IMR-90 (cell line): Measurements from ENCODE around the gene ZBTB4. TPM values are rescaled to one million over a fixed set of nuclear protein-coding genes. Genes with fewer than 3 reads are reported as not detected.

Source experiments
- ATAC-seq: fragments of 200-7000 bp; cut with Tn5 transposase; 2 replicates; pipeline ENCODE4 v1.9.1; 2020; ENCODE audit warnings: low read depth, mild to moderate bottlenecking, moderate library complexity
- BruUV-seq: library from RNA; stranded (reverse); fragments of 400-500 nt; replicated peaks from 2 replicates; lab custom pipeline; 2021; lab: Mats Ljungman, UMichigan
- CTCF ChIA-PET: fragments of 300-600 bp; formaldehyde crosslinking; extraction: SDS; loops from one replicate; lab custom pipeline; 2021; ENCODE audit warnings: antibody characterized with exemption; lab: Yijun Ruan, JAX
- POLR2A ChIA-PET: fragments of 300-600 bp; sonication (Branson Sonifier 250); formaldehyde crosslinking; loops from one replicate; lab custom pipeline; 2022; ENCODE audit warnings: antibody characterized with exemption; ENCODE audit not compliant: unreplicated experiment; lab: Charles Lee
- DNase-seq: peaks from one replicate; pipeline ENCODE4 v3.0.0; 2013
- H2AFZ ChIP-seq: replicated peaks from 2 replicates; pipeline ENCODE3; 2013; ENCODE audit warnings: low read length, mild to moderate bottlenecking; ENCODE audit not compliant: poor library complexity
- H2AK5ac ChIP-seq: 2 replicates; pipeline ENCODE4 v1.6.1; 2013; ENCODE audit warnings: low read depth, low read length, inconsistent platforms
- H2AK9ac ChIP-seq: replicated peaks from 2 replicates; pipeline ENCODE3; 2013; ENCODE audit warnings: mild to moderate bottlenecking, low read depth, low read length, moderate library complexity; ENCODE audit not compliant: poor library complexity
- H2BK120ac ChIP-seq: 2 replicates; pipeline ENCODE4 v1.6.1; 2013; ENCODE audit warnings: low read depth, low read length, inconsistent platforms
- H2BK15ac ChIP-seq: 3 replicates; pipeline ENCODE4 v1.6.1; 2013; ENCODE audit warnings: low read depth, low read length, inconsistent platforms
- H2BK20ac ChIP-seq: 2 replicates; pipeline ENCODE4 v1.6.1; 2013; ENCODE audit warnings: low read depth, mild to moderate bottlenecking, inconsistent platforms, low read length, moderate library complexity
- H2BK5ac ChIP-seq: 2 replicates; pipeline ENCODE4 v1.6.1; 2013; ENCODE audit warnings: mild to moderate bottlenecking, low read depth, low read length, inconsistent platforms; ENCODE audit not compliant: poor library complexity, severe bottlenecking
- H3K14ac ChIP-seq: replicated peaks from 2 replicates; pipeline ENCODE4 v1.6.1; 2013; ENCODE audit warnings: low read depth, low read length, inconsistent platforms
- H3K18ac ChIP-seq: 2 replicates; pipeline ENCODE4 v1.6.1; 2013; ENCODE audit warnings: low read depth, low read length, control low read depth
- H3K23ac ChIP-seq: 2 replicates; pipeline ENCODE4 v1.6.1; 2013; ENCODE audit warnings: low read depth, low read length, inconsistent platforms
- H3K27ac ChIP-seq: 2 replicates; pipeline ENCODE4 v1.5.1; 2013; ENCODE audit warnings: mild to moderate bottlenecking, control low read depth, low read length; ENCODE audit not compliant: insufficient read depth
- H3K27me3 ChIP-seq: 2 replicates; pipeline ENCODE4 v1.6.1; 2013; ENCODE audit warnings: low read length; ENCODE audit not compliant: control insufficient read depth, insufficient read depth
- H3K36me3 ChIP-seq: 2 replicates; pipeline ENCODE4 v1.6.1; 2013; ENCODE audit warnings: low read length, mixed read lengths; ENCODE audit not compliant: control insufficient read depth, insufficient read depth
- H3K4ac ChIP-seq: 2 replicates; pipeline ENCODE4 v1.6.1; 2013; ENCODE audit warnings: low read depth, low read length, inconsistent platforms
- H3K4me1 ChIP-seq: 2 replicates; pipeline ENCODE4 v1.6.1; 2013; ENCODE audit warnings: low read length, mixed read lengths; ENCODE audit not compliant: control insufficient read depth, insufficient read depth
- H3K4me2 ChIP-seq: 2 replicates; pipeline ENCODE4 v1.6.1; 2013; ENCODE audit warnings: low read depth, mild to moderate bottlenecking, control low read depth, low read length, moderate library complexity
- H3K4me3 ChIP-seq: 2 replicates; pipeline ENCODE4 v1.5.1; 2013; ENCODE audit warnings: low read depth, mild to moderate bottlenecking, control low read depth, low read length, moderate library complexity; ENCODE audit not compliant: insufficient read depth
- H3K56ac ChIP-seq: 2 replicates; pipeline ENCODE4 v1.6.1; 2013; ENCODE audit warnings: low read length, inconsistent platforms; ENCODE audit not compliant: insufficient read depth; ENCODE audit errors: extremely low read depth
- H3K79me1 ChIP-seq, 2 experiments: 2 replicates each; pipeline ENCODE4 v1.6.1; 2013; ENCODE audit warnings: low read length in 2 of 2, inconsistent platforms in 1 of 2, low read depth in 1 of 2
- H3K9ac ChIP-seq: 2 replicates; pipeline ENCODE4 v1.6.1; 2013; ENCODE audit warnings: low read depth, low read length, control low read depth
- H3K9me1 ChIP-seq: 2 replicates; pipeline ENCODE4 v1.6.1; 2013; ENCODE audit warnings: low read length, inconsistent platforms; ENCODE audit not compliant: insufficient read depth
- H3K9me3 ChIP-seq: 2 replicates; pipeline ENCODE4 v1.6.1; 2013; ENCODE audit warnings: low read length; ENCODE audit not compliant: control insufficient read depth, insufficient read depth
- H4K20me1 ChIP-seq: 2 replicates; pipeline ENCODE4 v1.6.1; 2013; ENCODE audit warnings: low read length, inconsistent platforms; ENCODE audit not compliant: insufficient read depth
- H4K5ac ChIP-seq: 2 replicates; pipeline ENCODE4 v1.6.1; 2013; ENCODE audit warnings: mild to moderate bottlenecking, low read depth, low read length, control low read depth
- H4K8ac ChIP-seq, 2 experiments: 2 replicates each; pipeline ENCODE4 v1.6.1; 2013; ENCODE audit warnings: low read depth in 2 of 2, low read length in 2 of 2, control low read depth in 1 of 2, inconsistent platforms in 1 of 2
- H4K91ac ChIP-seq: 2 replicates; pipeline ENCODE4 v1.6.1; 2013; ENCODE audit warnings: low read depth, low read length, inconsistent platforms; ENCODE audit not compliant: insufficient read depth
- BHLHE40 ChIP-seq: fragments of 150-350 bp; IDR thresholded peaks from 2 replicates; pipeline ENCODE4 v1.6.1; 2016; ENCODE audit warnings: mild to moderate bottlenecking, low read depth, low read length
- CEBPB ChIP-seq: IDR thresholded peaks from 2 replicates; pipeline ENCODE4 v1.6.1; 2012; ENCODE audit warnings: low read depth, low read length, improper control_type of control experiment
- CHD1 ChIP-seq: IDR thresholded peaks from 2 replicates; pipeline ENCODE4 v1.6.1; 2012; ENCODE audit warnings: low read depth, low read length, improper control_type of control experiment
- FOS ChIP-seq: fragments of 150-350 bp; IDR thresholded peaks from 2 replicates; pipeline ENCODE4 v1.6.1; 2016; ENCODE audit warnings: low read depth, low read length
- MAFK ChIP-seq: IDR thresholded peaks from 2 replicates; pipeline ENCODE4 v1.6.1; 2012; ENCODE audit warnings: low read depth, low read length, improper control_type of control experiment
- MAZ ChIP-seq: IDR thresholded peaks from 2 replicates; pipeline ENCODE4 v1.6.1; 2012; ENCODE audit warnings: low read depth, mild to moderate bottlenecking, low read length, improper control_type of control experiment, moderate library complexity, borderline replicate concordance
- MXI1 ChIP-seq: IDR thresholded peaks from 2 replicates; pipeline ENCODE4 v1.6.1; 2012; ENCODE audit warnings: low read depth, mild to moderate bottlenecking, low read length, moderate library complexity, borderline replicate concordance
- NFE2L2 ChIP-seq: fragments of 150-350 bp; IDR thresholded peaks from 2 replicates; pipeline ENCODE4 v1.6.1; 2016; ENCODE audit warnings: low read depth, mild to moderate bottlenecking, low read length
- POLR2A ChIP-seq: IDR thresholded peaks from 2 replicates; pipeline ENCODE4 v1.6.1; 2012; ENCODE audit warnings: mild to moderate bottlenecking, low read depth, low read length
- RAD21 ChIP-seq: IDR thresholded peaks from 2 replicates; pipeline ENCODE4 v1.6.1; 2012; ENCODE audit warnings: low read length, improper control_type of control experiment
- RCOR1 ChIP-seq: IDR thresholded peaks from 2 replicates; pipeline ENCODE4 v1.6.1; 2012; ENCODE audit warnings: mild to moderate bottlenecking, low read length, improper control_type of control experiment; ENCODE audit not compliant: insufficient replicate concordance
- RFX5 ChIP-seq: IDR thresholded peaks from 2 replicates; pipeline ENCODE4 v1.8.0; 2012; ENCODE audit warnings: low read depth, mild to moderate bottlenecking, low read length, moderate library complexity
- SMC3 ChIP-seq: fragments of 150-350 bp; IDR thresholded peaks from 2 replicates; pipeline ENCODE4 v1.6.1; 2016; ENCODE audit warnings: low read depth, mild to moderate bottlenecking, antibody characterized with exemption, low read length, moderate library complexity
- whole genome bisulfite sequencing, 2 experiments: methylation state at CpG; one replicate each; pipeline versions ENCODE4 v1.1.5 to v1.1.7; 2013; ENCODE audit warnings: missing lambda C conversion rate in 2 of 2; ENCODE audit not compliant: insufficient read length in 1 of 2; ENCODE audit errors: extremely low coverage in 2 of 2; 5-methylcytosine and 5-hydroxymethylcytosine counted together
- dilution Hi-C: fragments of 300-500 bp; cut with HindIII; formaldehyde crosslinking; loops from one replicate; pipeline ENCODE4 v1.14.3; 2018; ENCODE audit warnings: low sequenced_read_pairs; ENCODE audit not compliant: unreplicated experiment
- in situ Hi-C: fragments of 300-500 bp; cut with MboI; formaldehyde crosslinking; loops from 3 replicates; pipeline ENCODE4 v1.14.3; 2019; ENCODE audit warnings: low sequenced_read_pairs, inconsistent platforms, mixed read lengths
- intact Hi-C: fragments of 100-400 bp; cut with micrococcal nuclease; formaldehyde crosslinking; loops from 2 replicates; pipeline ENCODE4 v1.10.0; 2022
- polyA plus RNA-seq, 3 experiments: library from polyadenylated mRNA; depleted of rRNA; stranded (reverse); fragments of >200 nt; gene quantifications; 2 replicates each; pipeline ENCODE4 v1.2.3, GENCODE V29; 2012; ENCODE audit warnings: low replicate concordance in 1 of 3
- total RNA-seq: library from RNA; depleted of rRNA; stranded (reverse); fragments of >200 nt; gene quantifications from 2 replicates; pipeline ENCODE4 v1.2.3, GENCODE V29; 2012
- TF ChIP-seq, protein P1 (sequence below): conservative IDR thresholded peaks from 2 replicates; pipeline ENCODE4 v1.5.1; 2012; ENCODE audit warnings: mild to moderate bottlenecking, low read depth, low read length, improper control_type of control experiment
- TF ChIP-seq, protein P2 (sequence below): fragments of 150-350 bp; IDR thresholded peaks from 2 replicates; pipeline ENCODE4 v1.6.1; 2017; ENCODE audit warnings: mild to moderate bottlenecking, antibody characterized with exemption, low read length, low read depth
- TF ChIP-seq, protein P3 (sequence below): fragments of 150-350 bp; IDR thresholded peaks from 2 replicates; pipeline ENCODE4 v1.6.1; 2016; ENCODE audit warnings: low read depth, mild to moderate bottlenecking, low read length, moderate library complexity, borderline replicate concordance

The ZBTB4 gene
- total and polyA plus RNA-seq, 2 of the 4 experiments (the other 2 are of a cell fraction) = 6.3 to 20.3 TPM

DNA sequence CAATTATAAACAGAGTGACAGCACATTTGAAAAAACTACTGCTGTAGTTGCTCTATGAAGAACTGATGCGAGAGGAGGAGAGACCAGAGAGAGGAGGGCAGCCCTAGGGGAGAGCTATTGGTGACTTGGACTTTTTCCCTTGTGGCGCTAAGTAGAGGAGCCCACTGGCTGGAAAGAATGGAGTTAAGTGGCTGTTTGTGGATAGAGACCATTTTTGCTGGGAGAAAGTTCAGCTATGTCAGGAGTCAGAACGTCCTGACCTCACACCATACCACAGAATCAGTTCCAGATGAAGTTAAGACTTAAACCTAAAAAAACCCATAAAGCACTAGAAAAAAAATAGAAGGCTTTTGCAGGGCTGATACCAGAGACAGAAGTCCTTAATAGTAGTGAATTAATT lies 6.8 kb upstream of the ZBTB4 start:
- no peak overlapping the region for H2BK5ac ChIP-seq
- ATAC-seq = no peak
- no peak overlapping the region for H4K5ac ChIP-seq
- no peaks in the 10 kb centered on the region for H3K27me3 ChIP-seq
- peak; percentile 50 for DNase-seq
- ChIA-PET POLR2A (no interaction called here), CTCF (interaction anchor here (0.7 to 1.2 kb wide), 2 partner anchors 10 to 49 kb away, joined by 3 read pairs; no protein-coding TSS in a partner anchor)
- no peak overlapping the region for H2BK15ac ChIP-seq
- peaks cover 6% of the 10 kb centered on the region; the same call in 1 of the 2 replicates for H3K9me1 ChIP-seq
- 20% methylated on average over 1 of the region's 3 CpGs; no CpG with 5 or more reads in 1 of the 2 experiments for WGBS, 2 experiments
- H3K4me1 ChIP-seq = peaks cover 11% of the 10 kb centered on the region
- no peaks in the 10 kb centered on the region for H3K9me3 ChIP-seq
- H2BK20ac ChIP-seq = no peak overlapping the region
- peaks cover 0 to 64% of the 10 kb centered on the region in 2 experiments; a peak in 2 of 4 replicates for H3K79me1 ChIP-seq
- peak overlapping the region; percentile 95 for H3K4me2 ChIP-seq
- no peak overlapping the region for H3K18ac ChIP-seq
- H3K14ac ChIP-seq = peak overlapping the region; percentile 5; the same call in 1 of the 2 replicates
- no peak for TF ChIP-seq POLR2A
- TF ChIP-seq, protein P1, sequence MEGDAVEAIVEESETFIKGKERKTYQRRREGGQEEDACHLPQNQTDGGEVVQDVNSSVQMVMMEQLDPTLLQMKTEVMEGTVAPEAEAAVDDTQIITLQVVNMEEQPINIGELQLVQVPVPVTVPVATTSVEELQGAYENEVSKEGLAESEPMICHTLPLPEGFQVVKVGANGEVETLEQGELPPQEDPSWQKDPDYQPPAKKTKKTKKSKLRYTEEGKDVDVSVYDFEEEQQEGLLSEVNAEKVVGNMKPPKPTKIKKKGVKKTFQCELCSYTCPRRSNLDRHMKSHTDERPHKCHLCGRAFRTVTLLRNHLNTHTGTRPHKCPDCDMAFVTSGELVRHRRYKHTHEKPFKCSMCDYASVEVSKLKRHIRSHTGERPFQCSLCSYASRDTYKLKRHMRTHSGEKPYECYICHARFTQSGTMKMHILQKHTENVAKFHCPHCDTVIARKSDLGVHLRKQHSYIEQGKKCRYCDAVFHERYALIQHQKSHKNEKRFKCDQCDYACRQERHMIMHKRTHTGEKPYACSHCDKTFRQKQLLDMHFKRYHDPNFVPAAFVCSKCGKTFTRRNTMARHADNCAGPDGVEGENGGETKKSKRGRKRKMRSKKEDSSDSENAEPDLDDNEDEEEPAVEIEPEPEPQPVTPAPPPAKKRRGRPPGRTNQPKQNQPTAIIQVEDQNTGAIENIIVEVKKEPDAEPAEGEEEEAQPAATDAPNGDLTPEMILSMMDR = no peak
- no peak for TF ChIP-seq MAFK
- TF ChIP-seq, protein P2, sequence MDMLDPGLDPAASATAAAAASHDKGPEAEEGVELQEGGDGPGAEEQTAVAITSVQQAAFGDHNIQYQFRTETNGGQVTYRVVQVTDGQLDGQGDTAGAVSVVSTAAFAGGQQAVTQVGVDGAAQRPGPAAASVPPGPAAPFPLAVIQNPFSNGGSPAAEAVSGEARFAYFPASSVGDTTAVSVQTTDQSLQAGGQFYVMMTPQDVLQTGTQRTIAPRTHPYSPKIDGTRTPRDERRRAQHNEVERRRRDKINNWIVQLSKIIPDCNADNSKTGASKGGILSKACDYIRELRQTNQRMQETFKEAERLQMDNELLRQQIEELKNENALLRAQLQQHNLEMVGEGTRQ = no peak
- TF ChIP-seq RFX5 = no peak
- TF ChIP-seq RCOR1 = no peak
- TF ChIP-seq RAD21 = no peak
- no peak for TF ChIP-seq MXI1
- TF ChIP-seq CEBPB = no peak
- no peak for TF ChIP-seq MAZ
- TF ChIP-seq NFE2L2 = no peak
- no peak for TF ChIP-seq BHLHE40
- TF ChIP-seq, protein P3, sequence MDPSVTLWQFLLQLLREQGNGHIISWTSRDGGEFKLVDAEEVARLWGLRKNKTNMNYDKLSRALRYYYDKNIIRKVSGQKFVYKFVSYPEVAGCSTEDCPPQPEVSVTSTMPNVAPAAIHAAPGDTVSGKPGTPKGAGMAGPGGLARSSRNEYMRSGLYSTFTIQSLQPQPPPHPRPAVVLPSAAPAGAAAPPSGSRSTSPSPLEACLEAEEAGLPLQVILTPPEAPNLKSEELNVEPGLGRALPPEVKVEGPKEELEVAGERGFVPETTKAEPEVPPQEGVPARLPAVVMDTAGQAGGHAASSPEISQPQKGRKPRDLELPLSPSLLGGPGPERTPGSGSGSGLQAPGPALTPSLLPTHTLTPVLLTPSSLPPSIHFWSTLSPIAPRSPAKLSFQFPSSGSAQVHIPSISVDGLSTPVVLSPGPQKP = no peak
- no peak for TF ChIP-seq CHD1
- no peak for TF ChIP-seq SMC3
- no peak for TF ChIP-seq FOS
- H4K8ac ChIP-seq = no peak overlapping the region
- no TSS peak for BruUV-seq
- H3K36me3 ChIP-seq = peaks cover 5% of the 10 kb centered on the region
- in situ Hi-C loops (no loop called here), dilution Hi-C loops (no loop called here), intact Hi-C loops (no loop called here)
- H4K20me1 ChIP-seq = peaks cover 60% of the 10 kb centered on the region
- no peak overlapping the region for H2AK9ac ChIP-seq
- H3K9ac ChIP-seq = peak overlapping the region; percentile 24; the same call in 1 of the 2 replicates
- 0 out of 2 replicates have a peak overlapping the region, but pooled peaks have one; percentile 10 for H3K23ac ChIP-seq
- H3K4me3 ChIP-seq = peak overlapping the region; percentile 17
- H3K56ac ChIP-seq = no peak overlapping the region
- H2BK120ac ChIP-seq = no peak overlapping the region
- no peak overlapping the region for H2AFZ ChIP-seq
- no peak overlapping the region for H2AK5ac ChIP-seq
- peak overlapping the region; percentile 16; the same call in 1 of the 2 replicates for H3K27ac ChIP-seq
- H3K4ac ChIP-seq = no peak overlapping the region
- no peak overlapping the region for H4K91ac ChIP-seq
